NCI-H345 (cell line): ENCODE results near the gene SPTLC2.
"Not testable (repeated sequence)": the region's sequence is repeated elsewhere in the genome, so short reads cannot be mapped to it uniquely, and the experiment has no call there.

Experiments used
- DNase-seq: peaks from one replicate; lab custom pipeline; 2025; lab: John Stamatoyannopoulos, UW

The SPTLC2 gene

DNA sequence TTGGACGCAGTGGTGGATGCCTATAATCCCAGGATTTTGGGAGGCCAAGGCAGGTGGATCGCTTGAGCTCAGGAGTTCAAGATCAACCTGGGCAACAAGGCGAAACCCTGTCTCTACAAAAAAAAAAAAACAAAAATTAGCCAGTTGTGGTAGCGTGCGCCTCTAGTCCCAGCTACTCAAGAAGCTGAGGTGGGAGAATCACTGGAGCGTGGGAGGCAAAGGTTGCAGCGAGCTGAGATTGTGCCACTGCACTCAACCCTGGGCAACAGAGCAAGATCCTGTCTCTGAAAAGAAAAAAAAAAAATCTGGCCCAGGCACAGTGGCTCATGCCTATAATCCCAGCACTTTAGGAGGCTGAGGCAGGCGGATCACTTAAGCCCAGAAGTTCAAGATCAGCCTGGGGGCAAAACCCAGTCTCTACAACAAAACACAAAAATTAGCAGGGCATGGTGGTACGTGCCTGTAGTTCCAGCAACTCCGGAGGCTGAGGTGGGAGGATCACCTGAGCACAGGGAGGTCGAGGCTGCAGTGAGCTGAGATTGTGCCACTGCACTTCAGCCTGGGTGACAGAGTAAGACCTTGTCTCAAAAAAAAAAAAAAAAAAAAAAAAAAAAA is 27.9 kb downstream of the SPTLC2 start:
- DNase-seq: not testable (repeated sequence)

DNA sequence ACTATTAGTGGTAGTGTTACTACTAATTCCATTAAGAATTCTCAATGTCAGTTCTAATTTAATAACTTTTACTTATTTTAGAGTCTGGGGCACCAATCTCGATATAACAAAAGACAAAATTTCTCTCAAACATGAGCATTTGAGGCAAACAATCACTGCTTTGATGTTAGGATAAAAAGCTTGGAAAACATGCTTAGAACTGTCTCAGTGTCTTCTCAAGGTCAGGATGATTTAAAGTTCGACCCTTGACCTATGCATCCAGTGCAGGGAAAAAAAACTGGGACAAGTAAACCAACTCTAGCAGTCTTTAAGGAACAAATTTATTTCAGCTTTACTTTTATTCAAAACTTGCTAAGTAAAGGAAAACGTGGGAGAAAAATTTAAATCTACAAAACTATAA is 31.1 kb downstream of the SPTLC2 start:
- no peak for DNase-seq

DNA sequence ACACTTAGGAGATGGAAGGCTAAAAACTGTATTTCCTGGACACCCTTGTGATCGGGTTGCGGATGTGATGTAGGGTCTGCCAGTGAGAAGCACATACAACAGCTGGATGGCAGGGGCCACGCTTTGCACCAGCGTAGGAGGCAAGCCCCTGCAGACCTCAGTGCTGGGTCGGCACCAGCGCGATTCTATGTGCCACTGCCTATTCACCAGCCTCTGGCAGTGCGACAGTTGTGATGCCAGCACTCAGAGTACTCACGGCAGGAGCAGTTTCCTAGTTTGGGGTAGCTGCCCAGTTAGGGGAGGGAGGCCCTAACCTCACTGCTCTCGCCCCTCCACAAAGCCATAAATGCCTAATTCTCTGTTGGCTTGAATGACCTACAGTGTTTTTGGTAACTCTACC is 31.6 kb downstream of the SPTLC2 start:
- DNase-seq: no peak

DNA sequence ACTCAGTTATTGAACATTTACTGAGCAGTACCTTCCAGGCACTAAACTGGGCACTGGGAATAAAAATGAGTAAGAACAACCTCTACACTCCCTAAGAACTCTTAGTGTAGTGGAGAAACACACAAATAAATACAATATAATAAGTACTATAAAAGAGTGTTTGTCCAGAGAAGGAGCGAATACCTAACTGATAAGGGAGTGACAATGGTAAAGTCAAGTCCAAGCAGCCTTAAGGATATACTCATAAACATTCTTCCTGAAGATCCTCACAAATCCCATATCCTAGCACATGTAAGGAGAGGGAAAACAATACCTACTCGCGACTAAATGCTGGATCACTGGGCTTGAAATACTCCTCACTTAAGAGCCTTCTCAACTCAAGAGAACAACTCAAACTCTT is 32.8 kb downstream of the SPTLC2 start:
- no peak for DNase-seq

DNA sequence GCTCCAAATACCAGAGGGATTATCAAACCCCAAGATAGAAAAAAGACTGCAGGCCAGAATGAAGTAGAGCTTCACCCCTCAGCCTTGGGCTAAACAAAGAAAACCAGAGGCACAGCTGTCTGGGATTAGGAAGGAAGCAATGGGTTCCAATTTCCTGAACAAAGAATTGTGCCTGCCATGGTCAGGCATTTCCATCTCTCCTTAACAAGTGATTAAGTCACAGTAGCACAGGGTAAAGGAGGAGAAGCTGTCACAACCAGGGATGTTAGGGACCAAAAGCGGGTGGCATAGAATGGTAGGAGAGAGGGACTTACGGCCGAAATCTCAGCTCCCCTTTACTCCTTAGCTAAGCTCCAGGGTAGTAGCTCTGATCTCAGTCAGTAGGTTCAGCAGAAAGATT is 33.9 kb downstream of the SPTLC2 start:
- no peak for DNase-seq

DNA sequence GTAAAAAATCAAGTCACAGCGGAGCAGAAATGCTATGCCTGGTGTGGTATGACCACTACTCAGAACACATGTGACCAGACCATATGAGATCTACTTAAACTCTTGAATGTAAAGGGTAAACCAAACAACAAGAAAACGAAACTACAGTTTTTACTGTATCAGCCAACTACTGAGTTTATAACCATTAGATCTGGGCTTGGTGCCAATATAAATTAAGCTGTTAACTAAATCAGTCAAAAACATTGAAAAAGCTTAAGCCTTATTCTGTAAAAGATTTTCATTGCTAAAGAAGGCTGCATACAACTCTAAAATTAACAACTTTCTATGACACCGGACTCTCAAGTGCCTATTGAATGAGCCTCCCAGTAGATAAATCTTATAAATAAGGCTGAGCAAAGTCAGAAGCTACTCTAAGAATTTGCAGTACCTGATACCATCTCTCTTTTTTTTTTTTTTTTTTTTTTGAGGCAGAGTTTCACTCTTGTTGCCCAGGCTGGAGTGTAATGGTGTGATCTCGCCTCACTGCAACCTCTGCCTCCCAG is 35.4 kb downstream of the SPTLC2 start:
- DNase-seq: peak; percentile 22

DNA sequence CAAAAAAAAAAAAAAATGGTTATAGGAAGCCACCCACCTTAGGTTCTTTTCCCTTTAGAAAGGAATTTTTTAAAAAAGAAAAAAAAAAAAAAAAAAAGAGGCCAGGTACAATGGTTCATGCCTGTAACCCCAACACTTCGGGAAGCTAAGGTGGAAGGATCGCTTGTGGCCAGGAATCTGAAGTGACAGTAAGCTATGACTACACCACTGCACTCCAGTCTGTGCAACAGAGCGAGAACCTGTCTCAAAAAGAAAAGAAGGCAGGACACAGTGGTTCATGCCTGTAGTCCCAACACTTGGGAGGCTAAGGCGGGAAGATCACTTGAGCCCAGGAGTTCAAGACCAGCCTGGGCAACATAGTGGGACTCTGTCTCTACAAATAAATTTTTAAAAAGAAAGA is 36.0 kb downstream of the SPTLC2 start:
- DNase-seq: no peak

DNA sequence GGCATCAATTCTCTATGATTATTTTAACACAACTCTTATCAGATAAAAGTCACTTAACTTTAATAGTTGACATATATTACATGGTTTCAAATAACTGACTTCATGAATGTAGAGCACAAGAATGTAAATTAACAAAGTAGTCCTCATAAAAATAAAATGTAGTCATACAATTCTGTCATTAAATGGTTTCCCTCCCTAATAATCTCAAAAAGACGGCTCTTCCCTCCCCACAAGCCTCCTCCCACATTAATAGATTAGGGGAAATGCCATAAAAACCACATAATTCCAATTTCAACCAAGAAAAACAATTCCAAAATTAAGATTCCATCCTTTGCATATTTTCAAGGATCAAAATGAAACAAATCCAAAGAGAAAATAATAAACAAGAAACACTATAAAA is 36.7 kb downstream of the SPTLC2 start:
- no peak for DNase-seq

DNA sequence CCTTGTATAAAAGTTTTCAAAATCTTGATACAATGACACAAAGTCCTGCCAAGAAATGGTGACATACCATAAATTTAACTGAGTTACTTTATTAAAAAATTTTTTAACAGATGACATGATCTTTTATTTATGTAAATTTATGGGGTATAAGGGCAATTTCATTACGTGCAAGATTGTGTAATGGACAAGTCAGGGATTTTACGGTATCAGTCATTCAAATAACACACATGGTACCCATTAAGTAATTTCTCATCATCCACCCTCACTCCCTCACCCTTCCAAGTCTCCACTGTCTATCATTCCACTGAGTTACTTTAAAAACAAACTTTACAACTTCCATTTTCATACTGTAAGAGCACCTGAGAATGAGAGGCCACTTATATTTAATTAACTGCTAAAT is 37.4 kb downstream of the SPTLC2 start:
- DNase-seq: no peak

DNA sequence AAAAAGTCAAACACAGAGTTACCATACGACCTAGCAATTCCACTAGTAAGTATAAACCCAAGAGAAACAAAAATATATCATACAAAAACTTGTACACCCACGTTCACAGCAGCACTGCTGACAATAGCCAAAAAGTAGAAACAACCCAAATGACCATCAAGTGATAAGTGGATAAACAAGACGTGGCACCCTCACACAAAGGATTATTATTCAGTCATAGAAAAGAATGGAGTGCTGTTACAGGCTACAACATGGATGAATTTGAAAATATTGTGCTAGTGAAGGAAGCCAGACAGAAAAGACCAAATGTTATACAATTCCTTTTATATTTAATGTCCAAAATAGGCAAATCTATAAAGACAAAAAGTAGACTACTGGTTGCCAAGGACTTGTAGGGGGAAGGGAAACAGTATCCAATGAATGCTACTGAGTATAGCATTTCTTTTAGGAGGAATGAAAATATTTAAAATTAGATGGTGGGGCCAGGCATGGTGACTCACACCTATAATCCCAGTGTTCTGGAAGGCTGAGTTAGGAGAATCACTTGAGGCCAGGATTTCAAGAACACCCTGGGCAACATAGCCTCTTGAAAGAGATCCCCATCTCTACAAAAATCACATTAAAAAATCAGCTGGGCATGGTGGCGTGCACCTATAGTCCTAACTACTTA is 41.9 kb downstream of the SPTLC2 start:
- DNase-seq: no peak

DNA sequence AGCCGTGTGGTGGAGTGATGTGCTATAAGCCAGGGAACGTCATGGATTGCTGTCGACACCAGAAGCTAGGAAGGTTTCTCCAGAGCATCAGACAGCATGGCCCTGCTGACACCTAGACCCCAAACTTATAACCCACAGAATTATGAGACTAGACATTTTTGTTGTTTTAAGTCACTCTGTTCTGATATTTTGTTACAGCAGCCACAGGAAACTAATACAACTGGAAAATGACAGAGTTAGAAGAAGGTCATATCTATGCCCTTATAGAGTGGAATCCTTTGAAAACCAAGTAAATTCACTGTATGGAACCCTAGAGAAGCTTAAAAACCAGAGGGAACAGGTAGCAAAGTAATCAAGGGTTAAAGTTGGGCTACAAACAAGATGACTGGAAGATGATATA is 42.5 kb downstream of the SPTLC2 start:
- DNase-seq: no peak

DNA sequence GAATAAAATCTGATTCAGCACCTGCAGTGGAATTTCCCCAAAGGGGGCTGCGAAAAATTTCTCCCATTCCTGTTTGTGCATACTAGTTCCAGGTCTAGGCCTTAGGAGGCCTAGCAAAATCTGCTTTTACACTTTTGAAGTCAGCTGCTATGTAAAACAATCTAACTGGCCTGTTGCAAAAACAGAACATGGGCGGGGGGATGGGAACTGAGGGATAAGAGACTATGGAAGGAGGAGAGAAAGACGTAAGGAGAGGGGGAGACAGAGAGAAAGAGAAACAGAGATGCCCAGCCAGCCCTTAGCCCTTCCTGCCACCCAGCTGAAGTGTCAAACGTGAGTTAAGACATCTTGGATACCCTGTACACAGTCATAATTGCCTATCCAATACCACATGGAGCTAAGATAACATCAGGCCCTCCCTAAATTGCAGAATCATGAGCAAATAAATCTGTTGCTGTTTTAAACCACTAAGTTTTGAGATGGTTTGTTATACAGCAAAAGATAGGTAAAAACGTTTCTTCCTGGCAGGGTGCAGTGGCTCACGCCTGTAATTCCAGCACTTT is 45.6 kb downstream of the SPTLC2 start:
- DNase-seq: no peak

DNA sequence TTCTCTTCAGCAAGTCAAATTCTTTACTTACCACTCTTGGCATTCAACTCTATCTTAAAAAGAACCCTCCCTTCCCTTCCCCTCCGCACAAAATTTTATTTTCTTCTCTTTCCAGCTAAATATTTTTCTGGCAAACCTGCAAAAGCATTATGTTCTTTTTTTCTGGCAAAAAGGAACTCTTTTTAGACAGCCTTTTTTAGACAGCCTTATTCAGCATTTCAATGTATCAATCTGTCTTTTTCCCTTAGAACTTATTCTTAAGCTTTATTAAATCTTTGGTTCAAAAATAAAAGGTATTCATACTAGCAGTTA is 50.5 kb downstream of the SPTLC2 start:
- no peak for DNase-seq

DNA sequence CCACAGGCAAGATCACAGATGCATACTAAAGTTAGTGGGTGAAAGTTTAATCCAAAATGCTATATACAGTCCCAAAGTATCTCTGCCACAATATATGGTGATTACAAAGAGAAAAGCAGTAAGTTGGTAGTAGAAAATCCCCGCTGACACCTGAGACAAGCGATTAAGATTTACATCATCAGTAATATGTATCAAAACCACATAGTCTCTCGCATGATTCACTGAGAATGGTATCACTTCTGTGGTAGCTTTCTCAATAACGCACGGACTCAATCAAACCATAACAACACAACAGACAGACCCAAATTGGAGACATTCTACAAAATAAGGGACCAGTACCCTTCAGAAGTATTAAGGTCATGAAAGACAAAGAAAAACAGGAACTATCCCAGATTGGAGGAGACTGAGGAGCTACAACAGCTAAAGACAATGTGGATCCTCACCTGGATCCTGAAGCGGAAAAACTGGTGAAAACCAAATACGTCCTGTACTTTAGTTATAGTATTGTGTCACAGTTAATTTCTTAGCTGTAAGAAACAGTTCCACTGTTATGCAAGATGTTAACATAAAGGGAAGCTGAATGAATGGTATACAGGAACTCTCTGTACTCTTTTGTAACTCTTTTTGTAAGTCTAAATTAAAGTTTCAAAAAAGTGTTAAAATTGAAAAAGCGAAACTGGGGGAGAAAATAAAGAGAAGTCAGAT is 51.0 kb downstream of the SPTLC2 start:
- no peak for DNase-seq

DNA sequence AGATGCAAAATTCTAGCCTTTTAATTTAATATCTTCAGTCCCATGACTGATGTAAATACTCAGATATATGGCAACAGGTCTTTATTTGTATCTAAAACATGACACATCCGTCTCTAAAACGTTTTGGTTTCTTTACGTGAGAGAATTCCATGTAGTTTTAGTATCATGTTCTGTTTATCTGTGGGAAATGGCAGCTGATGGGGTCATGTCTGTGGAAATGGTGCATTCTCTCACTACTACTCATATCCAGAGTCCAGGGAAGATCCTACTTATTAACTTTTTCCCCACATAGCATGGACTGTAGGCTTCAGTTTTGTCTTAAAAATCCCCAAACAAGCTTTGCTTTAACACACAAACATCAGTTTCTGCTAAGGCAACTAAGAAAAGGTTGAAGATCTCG is 53.8 kb downstream of the SPTLC2 start:
- DNase-seq: no peak

DNA sequence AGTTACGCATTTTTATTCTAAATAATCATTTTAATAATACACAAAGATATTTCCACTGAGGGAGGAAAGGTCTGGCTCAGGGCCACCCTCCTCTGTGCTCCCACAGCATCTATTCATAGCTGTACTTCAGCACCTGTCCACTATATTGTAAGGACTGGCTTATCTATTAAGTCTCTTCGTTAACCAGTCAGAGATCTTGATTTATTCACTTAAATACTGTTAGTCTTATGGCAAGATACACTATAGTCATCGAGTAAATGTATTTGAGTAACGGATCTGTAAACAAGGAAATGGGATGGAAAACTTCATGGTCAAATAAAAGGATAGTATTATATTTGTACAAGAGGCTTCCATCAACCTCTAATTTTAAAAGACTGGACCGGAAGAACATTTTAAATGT is 54.6 kb downstream of the SPTLC2 start:
- no peak for DNase-seq

DNA sequence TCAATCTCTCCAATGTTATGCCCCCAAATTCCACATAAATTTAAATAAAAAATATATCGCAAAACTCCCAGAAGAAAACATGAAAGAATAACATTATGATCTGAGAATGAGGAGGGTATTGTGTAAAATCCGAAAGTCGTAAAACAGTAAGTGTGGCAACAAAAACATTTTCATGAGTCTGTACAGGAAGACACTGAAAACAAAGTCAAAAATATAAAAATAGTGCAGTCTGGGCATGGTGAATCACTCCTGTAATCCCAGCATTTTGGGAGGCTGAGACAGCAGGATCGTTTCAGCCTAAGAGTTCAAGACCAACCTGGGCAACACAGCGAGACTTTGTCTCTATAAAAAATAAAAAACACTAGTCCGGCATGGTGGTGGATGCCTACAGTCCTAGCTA is 57.1 kb downstream of the SPTLC2 start:
- no peak for DNase-seq

DNA sequence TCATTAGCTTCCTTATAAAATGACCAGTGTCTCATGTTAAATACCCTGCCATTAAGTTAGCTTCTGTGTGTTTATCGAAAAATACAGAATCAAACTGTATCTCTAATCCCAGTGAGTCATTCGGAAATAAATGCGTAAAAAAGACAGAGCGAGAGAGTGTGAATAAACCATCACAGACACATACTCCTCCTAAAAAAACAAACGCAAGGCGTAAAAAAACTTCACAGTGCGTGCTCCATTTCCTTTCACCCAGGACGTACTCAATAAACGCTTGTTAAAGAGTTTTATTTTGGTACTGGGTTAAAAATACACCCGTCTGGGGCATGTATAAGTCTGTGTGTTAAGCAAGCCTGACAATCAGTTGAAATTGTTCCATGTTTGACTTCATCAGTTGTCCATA is 59.0 kb downstream of the SPTLC2 start:
- no peak for DNase-seq

DNA sequence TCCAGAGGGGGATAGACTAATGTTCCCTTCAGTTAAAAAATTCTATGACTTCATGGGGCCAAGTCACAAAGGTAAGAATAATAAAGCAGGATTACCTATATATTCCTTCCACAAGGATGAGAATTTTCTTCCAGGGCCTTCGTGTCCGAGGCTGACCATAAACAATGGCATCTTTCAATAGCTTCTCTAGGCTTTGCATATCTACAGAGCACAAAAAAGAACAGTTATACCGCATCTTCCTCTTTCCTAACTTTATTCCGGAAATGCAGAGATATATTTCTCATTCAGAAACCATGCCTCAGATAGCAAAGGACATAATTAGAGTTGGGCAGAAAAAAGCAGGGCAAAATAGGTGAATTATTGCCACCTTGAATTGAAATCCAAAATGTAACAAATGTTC is 59.5 kb downstream of the SPTLC2 start:
- DNase-seq: no peak

DNA sequence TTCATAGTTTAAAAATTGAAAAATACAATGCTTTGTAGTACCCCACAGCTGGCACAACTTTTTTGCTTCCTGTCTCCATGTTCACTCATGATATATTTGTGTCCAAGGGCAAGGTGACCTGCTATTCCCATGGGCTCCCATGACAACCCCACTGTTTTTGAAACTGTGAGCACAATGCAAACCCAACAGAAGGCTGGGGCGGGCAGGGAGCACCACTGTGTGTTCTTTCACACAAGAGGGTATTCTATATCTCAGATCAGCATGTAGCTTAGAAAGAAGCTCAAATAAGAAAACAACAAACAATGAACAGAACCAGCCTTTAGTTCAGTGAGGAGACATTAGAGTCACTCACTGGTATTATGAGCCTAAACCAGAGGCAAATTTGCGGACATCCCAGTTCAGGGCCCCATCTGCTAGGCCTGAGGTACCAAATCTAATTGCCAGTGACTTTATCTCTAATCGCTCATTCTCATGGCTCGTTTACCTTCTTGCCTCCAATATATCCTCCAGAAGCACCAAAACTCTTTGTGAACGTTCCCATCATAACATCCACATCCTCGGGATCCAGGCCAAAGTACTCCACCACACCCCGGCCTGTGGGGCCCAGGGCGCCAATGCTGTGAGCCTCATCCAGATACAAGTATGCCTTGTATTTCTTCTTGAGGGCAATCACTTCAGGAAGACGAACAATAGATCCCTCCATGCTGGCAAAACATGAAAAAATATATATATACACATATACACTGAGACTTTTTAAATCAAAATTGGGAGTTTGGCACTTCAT is 61.4 kb downstream of the SPTLC2 start:
- no peak for DNase-seq

DNA sequence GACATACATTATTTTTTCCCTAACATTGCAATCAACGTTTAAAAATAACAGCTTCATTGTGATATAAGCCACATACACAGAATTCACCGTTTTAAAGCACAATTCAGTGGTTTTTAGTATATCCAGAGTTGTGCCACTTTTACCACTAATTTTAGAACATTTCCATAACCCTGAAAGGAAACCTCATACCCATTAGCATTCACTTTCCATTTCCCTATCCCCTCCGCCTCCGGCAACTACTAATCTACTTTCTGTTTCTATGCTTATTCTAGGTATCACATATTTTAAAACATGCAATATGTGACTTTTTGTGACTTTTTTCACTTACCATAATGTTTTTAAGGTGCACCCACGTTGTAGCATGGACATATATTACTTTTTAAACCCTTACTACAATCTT is 62.2 kb downstream of the SPTLC2 start:
- no peak for DNase-seq

DNA sequence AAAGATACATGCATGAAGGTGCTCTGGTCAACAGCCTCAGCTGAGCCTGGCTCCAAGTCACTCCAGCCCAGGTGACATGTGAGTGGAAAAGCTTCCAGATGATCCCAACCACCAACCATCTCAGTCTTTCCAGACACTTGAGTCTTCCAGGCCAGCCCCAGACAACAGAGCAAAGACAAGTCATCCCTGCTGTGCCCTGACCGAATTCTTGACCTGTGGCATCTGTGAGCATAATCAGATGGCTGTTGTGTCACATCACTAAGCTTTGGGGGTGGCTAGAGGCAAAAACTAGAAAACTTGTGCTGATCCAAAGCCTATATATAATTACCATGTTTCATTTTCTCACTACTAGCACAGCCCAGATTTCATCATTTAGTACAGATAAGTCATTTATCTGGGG is 67.0 kb downstream of the SPTLC2 start:
- no peak for DNase-seq
